ENCODE results near the gene NUP214. TPM values are rescaled to one million over a fixed set of nuclear protein-coding genes. Genes with fewer than 3 reads are reported as not detected.
A peak's percentile ranks its signal among the peaks of the same experiment; 100 is the strongest.
"Not testable (repeated sequence)": the region's sequence is repeated elsewhere in the genome, so short reads cannot be mapped to it uniquely, and the experiment has no call there.

NUP214 gene
- total RNA-seq, 1 donor: 53.0 TPM

DNA sequence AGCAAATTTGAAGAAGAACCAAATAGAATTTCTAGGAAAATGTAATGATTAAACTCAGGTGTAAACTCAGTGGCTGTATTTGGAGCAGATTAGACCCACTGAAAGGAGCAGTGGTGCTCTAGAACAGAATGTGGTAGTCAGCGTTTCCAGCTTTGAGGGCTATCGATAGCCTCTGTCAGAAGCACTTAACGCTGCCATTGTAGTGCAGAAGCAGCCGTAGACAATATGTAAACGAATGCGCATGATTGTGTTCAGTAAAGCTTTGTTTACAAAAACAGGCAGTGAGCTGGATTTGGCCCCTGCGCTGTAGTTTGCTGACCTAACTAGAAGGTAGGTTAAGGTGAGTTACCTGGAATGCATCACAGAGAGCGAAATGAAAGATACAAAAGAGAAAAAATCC is 78.9 kb downstream of the NUP214 start:
- no peak overlapping the region for H3K4me3 ChIP-seq (ENCODE audit: low read length)
- H3K4me1 ChIP-seq (ENCODE audit: insufficient read depth, low read length): peaks cover 24% of the 10 kb centered on the region
- H3K27me3 ChIP-seq (ENCODE audit: insufficient read depth, low read length): no peaks in the 10 kb centered on the region
- H3K9me3 ChIP-seq (ENCODE audit: low read depth, low read length): no peaks in the 10 kb centered on the region

DNA sequence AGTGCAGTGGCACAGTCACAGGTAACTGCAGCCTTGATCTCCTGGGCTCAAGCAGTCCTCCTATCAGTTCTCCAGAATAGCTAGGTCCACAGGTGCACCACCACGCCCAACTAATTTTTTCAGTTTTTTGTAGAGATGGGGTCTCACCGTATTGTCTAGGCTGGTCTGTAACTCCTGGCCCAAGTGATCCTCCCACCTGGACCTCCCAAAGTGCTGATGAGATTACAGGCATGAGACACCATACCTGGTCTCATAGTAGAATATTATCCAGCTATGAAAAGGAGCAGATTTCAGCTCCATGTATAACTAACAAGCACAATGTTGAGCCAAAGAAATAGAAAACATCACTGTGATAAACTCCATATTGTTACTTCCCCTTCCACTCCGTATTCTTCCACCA is 81.1 kb downstream of the NUP214 start:
- Histone ChIP-seq H3K4me3 (ENCODE audit: low read length) (no peak overlapping the region), H3K9me3 (ENCODE audit: low read depth, low read length) (no peaks in the 10 kb centered on the region), H3K27me3 (ENCODE audit: insufficient read depth, low read length) (no peaks in the 10 kb centered on the region), H3K4me1 (ENCODE audit: insufficient read depth, low read length) (peaks cover 24% of the 10 kb centered on the region)

DNA sequence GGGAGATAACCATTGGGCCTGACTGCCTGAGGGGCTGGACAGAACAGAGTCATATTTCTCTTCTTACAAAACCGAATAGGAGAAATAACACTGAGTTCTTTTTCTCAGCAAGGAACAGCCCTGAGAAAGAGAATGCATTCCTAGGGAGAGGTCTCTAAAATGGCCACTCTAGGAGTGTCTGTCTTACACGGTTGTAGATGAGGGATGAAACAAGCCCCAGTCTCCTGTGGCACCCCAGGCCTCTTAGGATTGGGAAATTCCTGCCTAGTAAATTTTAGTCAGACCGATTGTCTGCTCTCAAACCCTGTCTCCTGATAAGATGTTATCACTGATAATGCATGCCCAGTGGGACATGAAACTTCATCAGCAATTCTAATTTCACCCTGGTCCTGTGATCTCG is 86.5 kb downstream of the NUP214 start:
- H3K4me3 ChIP-seq (ENCODE audit: low read length); H3K9me3 ChIP-seq (ENCODE audit: low read depth, low read length); H3K4me1 ChIP-seq (ENCODE audit: insufficient read depth, low read length); H3K27me3 ChIP-seq (ENCODE audit: insufficient read depth, low read length): not testable (repeated sequence)

DNA sequence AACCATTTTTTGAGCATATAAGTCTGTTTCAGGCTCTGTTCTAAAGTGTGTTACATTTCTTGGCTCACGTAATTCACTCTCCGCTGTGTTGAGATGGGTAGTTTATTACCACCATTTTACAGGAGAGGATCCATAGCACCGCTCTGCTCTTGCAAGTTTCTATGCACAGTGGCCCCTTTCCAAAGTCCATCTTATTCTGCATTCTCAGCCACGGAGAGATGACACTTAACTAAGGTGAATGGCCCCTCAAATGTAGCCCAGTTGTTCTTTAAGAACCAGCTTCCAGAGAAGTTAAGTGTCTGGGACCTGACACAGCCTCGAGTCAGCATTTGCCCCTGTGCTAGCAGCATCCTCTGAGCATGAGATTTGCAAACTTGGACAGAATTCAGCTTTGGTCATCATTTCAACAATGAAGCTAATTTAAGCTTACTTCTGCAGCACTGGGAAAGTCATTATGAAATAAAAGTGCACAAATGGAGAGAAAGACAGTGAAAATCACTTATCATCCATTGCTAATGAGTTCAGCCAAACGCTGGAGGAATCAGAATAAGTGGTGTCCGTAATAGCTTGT is 89.0 kb downstream of the NUP214 start:
- H3K27me3 ChIP-seq (ENCODE audit: insufficient read depth, low read length): no peaks in the 10 kb centered on the region
- H3K4me1 ChIP-seq (ENCODE audit: insufficient read depth, low read length): no peaks in the 10 kb centered on the region
- H3K4me3 ChIP-seq (ENCODE audit: low read length): no peak overlapping the region
- H3K9me3 ChIP-seq (ENCODE audit: low read depth, low read length): peaks cover 7% of the 10 kb centered on the region

DNA sequence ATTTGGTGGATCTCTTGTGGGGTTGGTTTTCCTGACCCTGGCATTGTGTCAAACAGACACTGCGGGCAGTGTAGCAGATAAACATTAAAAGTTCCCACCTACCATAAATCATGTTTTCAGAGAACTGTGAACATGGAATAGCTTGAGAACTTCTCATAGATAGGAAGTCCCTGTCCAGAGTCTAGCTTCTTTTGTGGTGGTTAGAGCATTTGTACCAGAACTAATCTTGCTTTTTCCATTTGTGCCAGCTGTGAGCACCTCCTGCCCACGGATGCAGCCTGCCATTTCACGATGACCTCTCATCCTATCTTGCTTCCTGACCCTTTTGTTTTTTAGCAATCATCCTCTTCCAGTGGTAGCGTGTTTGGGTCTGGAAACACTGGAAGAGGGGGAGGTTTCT is 89.5 kb downstream of the NUP214 start:
- Histone ChIP-seq H3K4me3 (ENCODE audit: low read length) (no peak overlapping the region), H3K9me3 (ENCODE audit: low read depth, low read length) (peaks cover 7% of the 10 kb centered on the region), H3K4me1 (ENCODE audit: insufficient read depth, low read length) (no peaks in the 10 kb centered on the region), H3K27me3 (ENCODE audit: insufficient read depth, low read length) (no peaks in the 10 kb centered on the region)

DNA sequence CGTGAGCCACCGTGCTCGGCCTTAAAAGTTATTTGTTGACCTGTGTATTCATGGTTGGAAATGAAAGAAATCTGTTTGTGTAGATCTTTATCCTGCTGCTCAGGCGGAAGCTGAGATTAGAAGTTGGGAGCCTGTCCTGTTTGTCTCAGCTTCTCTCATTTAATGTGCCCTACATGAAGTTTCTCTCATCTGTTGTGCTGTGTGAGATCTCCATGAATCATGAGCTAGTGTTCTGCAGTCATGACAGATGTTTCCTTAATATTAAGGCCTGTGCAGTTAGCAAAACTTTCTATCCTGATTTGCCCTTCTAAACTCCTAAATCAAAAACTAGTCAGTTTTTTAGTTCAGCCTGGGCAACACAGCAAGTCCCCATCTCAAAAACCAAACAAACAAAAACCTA is 91.4 kb downstream of the NUP214 start:
- Histone ChIP-seq H3K4me1 (ENCODE audit: insufficient read depth, low read length) (no peaks in the 10 kb centered on the region), H3K4me3 (ENCODE audit: low read length) (no peak overlapping the region), H3K9me3 (ENCODE audit: low read depth, low read length) (peaks cover 7% of the 10 kb centered on the region), H3K27me3 (ENCODE audit: insufficient read depth, low read length) (no peaks in the 10 kb centered on the region)

DNA sequence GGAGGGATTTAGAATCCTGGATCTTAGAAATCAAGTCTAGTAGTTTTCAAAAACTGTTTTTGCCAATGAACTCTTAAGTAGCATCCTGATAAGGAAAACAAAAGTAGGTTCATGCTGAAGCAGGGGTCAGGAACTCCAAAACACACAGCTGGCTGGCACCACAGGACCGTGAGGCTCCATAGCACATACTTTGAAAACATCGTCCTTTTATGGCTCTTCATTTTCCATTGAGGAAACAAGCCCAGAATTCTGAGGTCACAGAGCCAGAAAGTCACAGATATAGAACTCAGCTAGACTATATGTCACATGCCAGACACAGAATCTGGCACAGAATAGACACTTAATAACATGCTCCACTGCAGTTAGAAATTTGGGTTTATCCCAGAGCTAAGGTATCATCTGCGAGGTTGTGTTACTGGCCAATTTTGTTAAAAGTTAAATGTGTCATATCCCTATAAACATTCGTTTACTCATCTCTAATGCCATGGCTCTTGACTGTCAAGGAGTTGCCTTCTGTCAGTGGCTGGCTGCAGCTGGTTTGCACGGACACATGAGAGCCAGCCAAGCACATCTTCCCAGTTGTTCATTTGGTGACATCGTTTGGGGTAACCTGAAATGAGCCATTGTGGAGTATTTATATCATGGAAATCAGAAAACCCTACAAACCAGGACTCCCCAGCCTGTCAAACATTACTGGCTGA is 92.1 kb downstream of the NUP214 start:
- Histone ChIP-seq H3K4me1 (ENCODE audit: insufficient read depth, low read length) (no peaks in the 10 kb centered on the region), H3K27me3 (ENCODE audit: insufficient read depth, low read length) (no peaks in the 10 kb centered on the region), H3K4me3 (ENCODE audit: low read length) (no peak overlapping the region), H3K9me3 (ENCODE audit: low read depth, low read length) (peaks cover 3% of the 10 kb centered on the region)

DNA sequence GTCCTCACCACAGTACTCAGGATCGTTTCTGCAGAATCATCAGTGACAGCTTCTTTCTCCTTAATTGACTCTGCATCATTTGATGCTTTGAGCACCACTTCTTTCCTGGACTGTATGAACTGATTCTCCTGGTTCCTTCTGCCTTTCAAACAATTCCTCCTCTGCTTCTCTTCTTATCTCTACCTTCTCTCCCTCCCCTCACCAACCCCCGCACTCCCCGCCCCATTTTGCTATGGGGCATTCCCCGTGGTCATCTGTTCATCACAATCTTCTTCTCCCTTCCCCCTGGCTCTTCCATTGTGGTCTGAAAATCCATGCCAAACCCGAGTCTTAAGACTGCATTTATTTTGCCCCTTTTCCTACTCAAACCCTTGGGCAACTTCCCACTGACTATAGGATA is 93.0 kb downstream of the NUP214 start:
- Histone ChIP-seq H3K4me1 (ENCODE audit: insufficient read depth, low read length) (no peaks in the 10 kb centered on the region), H3K9me3 (ENCODE audit: low read depth, low read length) (no peaks in the 10 kb centered on the region), H3K4me3 (ENCODE audit: low read length) (no peak overlapping the region), H3K27me3 (ENCODE audit: insufficient read depth, low read length) (no peaks in the 10 kb centered on the region)

DNA sequence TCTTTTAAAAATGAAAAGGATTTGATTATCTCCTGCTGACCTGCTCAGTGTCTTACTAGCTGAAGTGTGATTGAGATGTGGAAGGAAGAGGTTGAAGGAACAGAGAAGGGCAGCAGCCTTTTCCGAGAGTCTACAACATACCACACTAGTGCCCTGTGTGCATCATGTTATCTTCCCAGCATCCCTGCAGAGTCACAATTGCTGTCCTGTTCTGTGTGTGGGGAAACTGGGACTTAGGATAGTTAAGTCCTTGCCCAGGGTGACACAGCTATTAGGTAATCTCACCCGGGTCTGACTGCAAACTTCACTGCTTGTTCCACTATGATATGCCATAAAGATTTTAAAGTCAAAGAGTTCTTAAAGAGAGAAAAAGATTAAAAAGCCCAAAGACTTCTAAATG is 95.1 kb downstream of the NUP214 start:
- Histone ChIP-seq H3K27me3 (ENCODE audit: insufficient read depth, low read length) (no peaks in the 10 kb centered on the region), H3K4me3 (ENCODE audit: low read length) (no peak overlapping the region), H3K9me3 (ENCODE audit: low read depth, low read length) (no peaks in the 10 kb centered on the region), H3K4me1 (ENCODE audit: insufficient read depth, low read length) (peaks cover 2% of the 10 kb centered on the region)

DNA sequence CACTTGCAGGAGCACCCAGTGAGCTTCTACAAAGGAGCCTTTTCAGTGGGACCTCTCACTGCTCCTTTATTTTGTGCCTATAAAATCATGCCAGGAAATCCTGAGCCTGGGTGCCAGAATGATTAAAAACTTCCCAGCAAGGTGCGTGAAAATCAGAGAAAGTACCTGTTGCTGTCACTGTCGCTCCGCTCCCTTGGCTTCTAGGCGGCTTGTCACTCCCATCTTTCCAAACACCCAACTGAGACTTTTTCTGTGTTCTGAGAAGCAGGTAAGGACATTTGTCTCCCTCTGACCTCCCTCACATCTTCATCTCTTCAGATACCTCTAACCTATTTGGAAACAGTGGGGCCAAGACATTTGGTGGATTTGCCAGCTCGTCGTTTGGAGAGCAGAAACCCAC is 97.1 kb downstream of the NUP214 start:
- no peak overlapping the region for H3K4me3 ChIP-seq (ENCODE audit: low read length)
- H3K27me3 ChIP-seq (ENCODE audit: insufficient read depth, low read length): no peaks in the 10 kb centered on the region
- H3K4me1 ChIP-seq (ENCODE audit: insufficient read depth, low read length): peaks cover 20% of the 10 kb centered on the region
- H3K9me3 ChIP-seq (ENCODE audit: low read depth, low read length): no peaks in the 10 kb centered on the region

DNA sequence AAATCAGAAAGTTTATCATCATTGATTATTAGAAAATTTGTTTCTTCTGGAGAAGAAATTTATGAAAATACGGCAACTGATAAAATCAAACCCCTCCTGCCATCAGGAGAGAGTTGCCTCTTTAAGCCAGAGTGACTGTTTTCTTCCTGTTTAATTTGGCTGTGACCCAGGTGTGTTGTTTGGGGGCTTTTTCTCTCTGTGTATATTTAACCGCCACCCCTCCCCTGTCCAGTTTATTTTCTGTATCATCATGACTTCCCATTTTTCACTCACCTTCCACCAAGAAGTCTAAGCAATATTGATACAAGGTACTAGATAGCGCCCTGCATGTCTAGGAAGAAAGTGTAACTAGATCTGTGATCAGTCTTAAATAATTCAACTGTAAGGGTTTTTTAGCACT is 100.8 kb downstream of the NUP214 start:
- peaks cover 38% of the 10 kb centered on the region for H3K4me1 ChIP-seq (ENCODE audit: insufficient read depth, low read length)
- no peak overlapping the region for H3K4me3 ChIP-seq (ENCODE audit: low read length)
- no peaks in the 10 kb centered on the region for H3K9me3 ChIP-seq (ENCODE audit: low read depth, low read length)
- H3K27me3 ChIP-seq (ENCODE audit: insufficient read depth, low read length): no peaks in the 10 kb centered on the region

DNA sequence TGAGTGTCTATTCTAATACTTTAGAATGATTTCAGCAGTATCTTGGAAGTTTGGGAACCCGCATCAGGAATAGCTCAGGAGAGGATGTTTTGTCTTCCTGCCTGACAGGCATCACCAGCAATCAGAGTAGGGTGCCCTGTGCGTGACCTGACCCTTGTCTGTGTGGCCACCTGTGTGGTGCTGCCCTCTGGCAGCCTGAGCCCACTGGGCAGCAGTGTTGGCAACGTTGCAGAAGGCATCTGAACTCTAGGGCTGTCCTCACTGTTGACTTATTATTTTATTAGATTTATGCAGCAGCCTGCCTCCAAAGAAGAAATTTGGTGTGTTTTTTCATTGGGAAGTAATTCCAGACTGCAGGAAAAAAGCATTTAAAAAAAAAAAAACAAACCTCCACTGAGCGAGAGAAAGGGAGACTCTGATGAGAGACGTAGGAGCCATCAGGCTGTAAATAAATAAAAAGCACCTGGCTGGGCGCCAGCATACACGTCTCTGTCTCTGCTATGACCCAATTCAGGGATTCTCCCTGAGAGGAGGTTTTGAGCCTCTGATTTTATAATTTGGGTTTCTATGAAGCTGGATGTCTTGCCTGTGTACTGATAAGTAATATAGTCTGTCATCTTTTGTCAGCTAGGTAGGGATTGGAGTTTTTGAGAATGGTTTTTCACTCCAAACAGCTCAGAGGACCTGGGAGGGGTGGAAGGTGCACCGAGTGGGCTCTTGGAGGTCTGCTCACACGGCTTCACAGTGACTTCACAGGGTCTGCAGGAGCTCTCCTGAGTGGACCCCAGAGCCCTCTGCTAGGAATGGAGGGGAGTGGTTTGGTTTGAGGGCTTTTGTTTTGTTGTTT is 101.9 kb downstream of the NUP214 start:
- Histone ChIP-seq H3K4me1 (ENCODE audit: insufficient read depth, low read length) (peaks cover 38% of the 10 kb centered on the region), H3K4me3 (ENCODE audit: low read length) (peak overlapping the region; percentile 65), H3K9me3 (ENCODE audit: low read depth, low read length) (no peaks in the 10 kb centered on the region), H3K27me3 (ENCODE audit: insufficient read depth, low read length) (no peaks in the 10 kb centered on the region)

DNA sequence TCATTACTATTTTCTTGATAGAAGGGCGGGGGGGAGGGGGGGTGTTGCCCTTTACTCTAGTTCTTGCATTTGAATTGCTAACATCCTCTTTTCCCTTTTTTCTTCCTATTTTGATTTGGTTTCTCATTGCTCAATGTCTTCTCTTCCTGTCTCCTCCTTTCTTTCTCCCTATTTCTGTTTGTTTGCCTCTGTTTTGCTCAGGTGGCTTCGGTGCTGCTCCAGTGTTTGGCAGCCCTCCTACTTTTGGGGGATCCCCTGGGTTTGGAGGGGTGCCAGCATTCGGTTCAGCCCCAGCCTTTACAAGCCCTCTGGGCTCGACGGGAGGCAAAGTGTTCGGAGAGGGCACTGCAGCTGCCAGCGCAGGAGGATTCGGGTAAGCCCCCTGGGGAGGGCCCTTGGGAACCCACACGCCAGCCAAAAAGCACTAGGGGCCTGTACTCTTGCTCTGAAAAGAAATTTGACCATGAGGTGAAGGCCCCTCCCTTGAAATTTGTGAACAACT is 102.6 kb downstream of the NUP214 start:
- Histone ChIP-seq H3K4me3 (ENCODE audit: low read length) (peak overlapping the region; percentile 65), H3K4me1 (ENCODE audit: insufficient read depth, low read length) (peaks cover 38% of the 10 kb centered on the region), H3K9me3 (ENCODE audit: low read depth, low read length) (no peaks in the 10 kb centered on the region), H3K27me3 (ENCODE audit: insufficient read depth, low read length) (no peaks in the 10 kb centered on the region)

DNA sequence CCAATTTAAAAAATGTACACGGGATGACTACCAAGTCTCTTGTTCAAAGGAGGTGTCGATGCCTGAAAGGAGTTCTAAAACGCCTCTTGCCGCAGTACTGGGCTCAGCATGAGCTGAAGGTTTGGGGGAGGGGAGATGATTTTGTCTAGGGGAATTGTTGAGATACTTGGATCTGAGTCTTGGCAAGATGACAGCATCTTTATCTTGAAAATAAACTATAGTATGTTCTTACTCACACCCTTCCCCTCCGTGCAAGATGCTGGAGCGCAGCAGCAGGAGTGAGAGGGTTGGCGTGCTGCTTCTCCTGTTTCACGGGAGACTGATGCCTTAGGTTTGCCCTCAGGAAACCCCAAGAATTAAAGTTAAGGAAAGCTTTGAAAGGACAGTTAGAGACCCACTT is 103.6 kb downstream of the NUP214 start:
- peaks cover 43% of the 10 kb centered on the region for H3K4me1 ChIP-seq (ENCODE audit: insufficient read depth, low read length)
- no peaks in the 10 kb centered on the region for H3K27me3 ChIP-seq (ENCODE audit: insufficient read depth, low read length)
- no peaks in the 10 kb centered on the region for H3K9me3 ChIP-seq (ENCODE audit: low read depth, low read length)
- H3K4me3 ChIP-seq (ENCODE audit: low read length): peak overlapping the region; percentile 65

DNA sequence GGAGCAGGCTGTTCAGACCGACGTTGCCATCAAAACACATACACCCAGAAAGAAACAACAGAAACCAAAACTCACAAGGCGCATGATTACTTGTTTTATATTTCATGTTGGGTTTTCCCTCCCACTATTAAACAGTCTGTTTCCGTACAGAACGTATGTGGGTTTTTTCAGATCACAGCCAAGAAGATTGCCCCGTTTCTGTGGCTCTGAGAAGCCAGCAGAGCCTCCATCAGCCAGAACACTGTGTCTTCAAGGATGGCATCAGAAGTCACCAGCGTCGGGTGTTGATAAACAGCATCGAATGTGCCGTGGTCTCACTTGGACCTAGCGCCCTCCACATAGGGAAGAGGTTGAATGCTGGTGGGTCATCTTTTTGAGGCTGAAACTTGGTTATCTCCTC is 108.2 kb downstream of the NUP214 start:
- Histone ChIP-seq H3K4me3 (ENCODE audit: low read length) (no peak overlapping the region), H3K4me1 (ENCODE audit: insufficient read depth, low read length) (peaks cover 49% of the 10 kb centered on the region), H3K27me3 (ENCODE audit: insufficient read depth, low read length) (no peaks in the 10 kb centered on the region), H3K9me3 (ENCODE audit: low read depth, low read length) (no peaks in the 10 kb centered on the region)

Measured in mononuclear cell (primary cell).